ENCODE measurements around the gene UCHL5. TPM values are rescaled to one million over a fixed set of nuclear protein-coding genes. Genes with fewer than 3 reads are reported as not detected.
"Not testable (repeated sequence)": the region's sequence is repeated elsewhere in the genome, so short reads cannot be mapped to it uniquely, and the experiment has no call there.

UCHL5 gene
- total and polyA plus RNA-seq, 7 donors: 19.9 to 47.6 (median 24.6) TPM

DNA sequence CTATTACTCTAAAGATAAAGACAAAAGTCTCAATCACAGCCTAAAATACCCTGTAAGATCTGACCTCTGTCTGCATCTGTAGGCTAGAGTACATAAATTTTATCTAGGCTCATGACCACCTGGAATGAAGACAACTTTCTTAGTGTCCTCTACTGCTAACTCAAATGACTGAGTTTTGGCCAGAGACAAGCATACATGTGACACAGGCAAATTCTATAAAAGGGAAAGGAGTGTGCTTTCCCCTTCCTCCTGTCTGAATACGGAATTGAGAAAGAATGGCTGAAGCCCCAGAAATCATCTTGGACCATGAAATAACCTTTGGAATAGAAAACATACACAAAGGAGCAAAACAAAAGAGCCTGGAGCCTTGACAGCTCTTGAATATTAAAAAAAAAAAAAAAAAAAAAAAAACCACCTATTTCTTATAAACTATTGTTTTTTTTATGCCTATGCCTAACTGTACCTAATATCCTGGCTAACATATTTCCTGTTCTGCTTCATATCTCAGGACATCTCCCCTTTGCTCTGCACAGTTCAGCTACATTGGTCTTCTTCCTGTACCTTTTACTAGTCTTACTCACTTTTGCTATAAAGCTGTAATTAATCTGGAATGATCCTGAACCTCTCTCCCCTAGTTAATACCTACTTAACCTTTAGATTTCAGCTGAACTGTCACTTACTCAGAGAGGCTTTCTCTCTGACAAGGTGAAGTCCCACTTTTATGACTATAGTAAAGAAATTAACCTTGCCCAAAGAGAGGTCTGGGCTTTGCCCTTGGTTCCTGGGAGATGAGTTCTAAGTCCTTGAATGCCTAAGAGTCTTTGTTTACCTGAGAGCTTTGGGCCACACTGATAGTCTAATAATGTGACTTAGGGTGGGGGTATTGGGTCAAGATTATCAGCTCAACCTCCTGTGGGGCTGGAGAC is 16.1 kb downstream of the UCHL5 start:
- DNase-seq: no peak
- WGBS, 2 donors: 95 to 100% methylated on average over 1 of the region's 1 CpG

DNA sequence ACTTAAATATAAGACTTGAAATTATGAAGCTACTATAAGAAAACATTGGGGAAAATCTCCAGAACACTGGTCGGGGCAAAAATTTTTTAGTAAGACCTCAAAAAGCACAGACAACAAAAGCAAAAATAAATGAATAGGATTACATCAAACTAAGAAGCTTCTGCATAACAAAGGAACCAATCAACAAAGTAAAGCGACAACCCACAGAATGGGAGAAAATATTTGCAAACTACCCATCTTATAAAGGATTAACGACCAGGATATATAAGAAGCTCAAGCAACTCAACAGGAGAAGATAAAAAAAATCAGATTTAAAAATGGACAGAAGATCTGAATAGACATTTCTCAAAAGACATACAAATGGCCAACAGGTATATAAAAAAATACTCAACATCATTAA is 19.1 kb downstream of the UCHL5 start:
- intact Hi-C loops (cut with DNase I): no loop called here
- WGBS, 2 donors: 94 to 95% methylated on average over 3 of the region's 3 CpGs
- peaks cover 0 to 8% (median 0%) of the 10 kb centered on the region in 4 donors for H3K36me3 ChIP-seq
- no peaks in the 10 kb centered on the region for H3K4me1 ChIP-seq
- H3K27ac ChIP-seq: no peak overlapping the region
- TF ChIP-seq, protein P1, sequence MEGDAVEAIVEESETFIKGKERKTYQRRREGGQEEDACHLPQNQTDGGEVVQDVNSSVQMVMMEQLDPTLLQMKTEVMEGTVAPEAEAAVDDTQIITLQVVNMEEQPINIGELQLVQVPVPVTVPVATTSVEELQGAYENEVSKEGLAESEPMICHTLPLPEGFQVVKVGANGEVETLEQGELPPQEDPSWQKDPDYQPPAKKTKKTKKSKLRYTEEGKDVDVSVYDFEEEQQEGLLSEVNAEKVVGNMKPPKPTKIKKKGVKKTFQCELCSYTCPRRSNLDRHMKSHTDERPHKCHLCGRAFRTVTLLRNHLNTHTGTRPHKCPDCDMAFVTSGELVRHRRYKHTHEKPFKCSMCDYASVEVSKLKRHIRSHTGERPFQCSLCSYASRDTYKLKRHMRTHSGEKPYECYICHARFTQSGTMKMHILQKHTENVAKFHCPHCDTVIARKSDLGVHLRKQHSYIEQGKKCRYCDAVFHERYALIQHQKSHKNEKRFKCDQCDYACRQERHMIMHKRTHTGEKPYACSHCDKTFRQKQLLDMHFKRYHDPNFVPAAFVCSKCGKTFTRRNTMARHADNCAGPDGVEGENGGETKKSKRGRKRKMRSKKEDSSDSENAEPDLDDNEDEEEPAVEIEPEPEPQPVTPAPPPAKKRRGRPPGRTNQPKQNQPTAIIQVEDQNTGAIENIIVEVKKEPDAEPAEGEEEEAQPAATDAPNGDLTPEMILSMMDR (IDR thresholded peaks at IDR 0.05): no peak
- TF ChIP-seq POLR2A (IDR thresholded peaks at IDR 0.05): no peak
- no peak for TF ChIP-seq POLR2AphosphoS5 (IDR thresholded peaks at IDR 0.05)
- TF ChIP-seq EP300 (IDR thresholded peaks at IDR 0.05): no peak
- DNase-seq: no peak
- no peak overlapping the region for H3K4me3 ChIP-seq
- H3K9me3 ChIP-seq: no peaks in the 10 kb centered on the region
- no peaks in the 10 kb centered on the region for H3K27me3 ChIP-seq

More for the DNA sequence above, 16.1 kb downstream of the UCHL5 start:
- no peak overlapping the region for H3K27ac ChIP-seq
- no peaks in the 10 kb centered on the region for H3K9me3 ChIP-seq
- TF ChIP-seq, protein P1 (IDR thresholded peaks at IDR 0.05): no peak
- TF ChIP-seq POLR2AphosphoS5 (IDR thresholded peaks at IDR 0.05): no peak
- TF ChIP-seq EP300 (IDR thresholded peaks at IDR 0.05): no peak
- H3K27me3 ChIP-seq: no peaks in the 10 kb centered on the region
- H3K4me1 ChIP-seq: no peaks in the 10 kb centered on the region
- peaks cover 0 to 15% (median 0%) of the 10 kb centered on the region in 4 donors for H3K36me3 ChIP-seq
- no peak overlapping the region for H3K4me3 ChIP-seq
- intact Hi-C loops (cut with DNase I): no loop called here

DNA sequence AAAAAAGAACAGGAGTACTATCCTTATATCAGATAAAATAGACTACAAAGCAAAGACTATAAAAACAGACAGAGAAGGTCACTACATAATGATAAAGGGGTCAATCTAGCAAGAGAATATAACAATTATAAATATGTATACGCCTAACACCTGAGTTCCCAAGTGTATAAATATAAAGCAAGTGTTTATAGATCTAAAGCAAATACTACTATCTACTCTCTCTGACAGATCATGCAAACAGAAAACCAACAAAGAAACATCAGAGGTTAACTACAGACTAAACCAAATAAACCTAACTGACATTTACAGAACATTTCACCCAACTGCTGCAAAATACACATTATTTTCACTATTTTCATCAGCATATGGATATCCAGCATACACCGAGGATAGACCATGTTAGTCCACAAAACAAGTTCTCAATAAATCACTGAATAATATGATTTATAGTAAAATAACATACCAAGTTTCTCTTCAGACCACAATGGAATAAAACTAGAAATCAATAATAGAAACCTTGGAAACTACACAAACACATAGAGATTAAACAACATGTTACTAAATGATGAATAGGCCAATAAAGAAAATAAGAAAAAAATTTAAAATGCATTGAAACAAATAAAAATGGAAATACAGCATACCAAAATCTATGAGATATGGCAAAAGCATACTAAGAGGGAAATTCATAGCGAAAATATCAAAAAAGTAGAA is 22.7 kb downstream of the UCHL5 start:
- TF ChIP-seq, protein P1 (IDR thresholded peaks at IDR 0.05): no peak
- no peak for TF ChIP-seq POLR2AphosphoS5 (IDR thresholded peaks at IDR 0.05)
- no peak for TF ChIP-seq EP300 (IDR thresholded peaks at IDR 0.05)
- no peak for TF ChIP-seq POLR2A (IDR thresholded peaks at IDR 0.05)
- intact Hi-C loops (cut with DNase I): no loop called here
- no peak overlapping the region for H3K4me3 ChIP-seq
- WGBS, 2 donors: 58 to 86% methylated on average over 3 of the region's 3 CpGs
- no peaks in the 10 kb centered on the region for H3K27me3 ChIP-seq
- no peaks in the 10 kb centered on the region for H3K9me3 ChIP-seq
- DNase-seq: no peak
- no peak overlapping the region for H3K27ac ChIP-seq
- H3K36me3 ChIP-seq: no peaks in the 10 kb centered on the region
- H3K4me1 ChIP-seq: no peaks in the 10 kb centered on the region

DNA sequence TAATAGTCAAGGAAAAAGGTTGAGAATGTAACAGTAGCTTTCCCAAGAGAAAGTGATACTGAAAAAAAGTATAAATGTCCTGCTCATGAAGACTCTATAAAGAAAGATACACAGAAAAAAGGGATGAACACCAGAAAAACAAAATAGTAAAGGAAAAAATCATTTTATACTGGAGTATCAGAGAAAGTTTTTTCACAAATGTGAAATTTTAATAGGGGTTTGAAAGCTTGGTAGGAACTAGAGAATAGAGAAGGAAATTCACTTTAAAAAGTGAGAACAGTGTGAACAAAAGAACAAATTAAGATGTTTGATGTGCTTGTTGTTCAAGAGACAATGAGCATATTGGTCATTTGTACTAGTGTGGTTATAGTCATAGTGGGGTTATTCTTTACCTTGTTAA is 25.6 kb downstream of the UCHL5 start:
- no peak for TF ChIP-seq POLR2A (IDR thresholded peaks at IDR 0.05)
- TF ChIP-seq POLR2AphosphoS5 (IDR thresholded peaks at IDR 0.05): no peak
- TF ChIP-seq, protein P1 (IDR thresholded peaks at IDR 0.05): no peak
- no peak for TF ChIP-seq EP300 (IDR thresholded peaks at IDR 0.05)
- DNase-seq: no peak
- Histone ChIP-seq H3K27me3 (no peaks in the 10 kb centered on the region), H3K27ac (no peak overlapping the region), H3K4me3 (no peak overlapping the region), H3K36me3 (peaks cover 0 to 3% (median 0%) of the 10 kb centered on the region in 4 donors), H3K9me3 (no peaks in the 10 kb centered on the region), H3K4me1 (no peaks in the 10 kb centered on the region)
- intact Hi-C loops (cut with DNase I): no loop called here

DNA sequence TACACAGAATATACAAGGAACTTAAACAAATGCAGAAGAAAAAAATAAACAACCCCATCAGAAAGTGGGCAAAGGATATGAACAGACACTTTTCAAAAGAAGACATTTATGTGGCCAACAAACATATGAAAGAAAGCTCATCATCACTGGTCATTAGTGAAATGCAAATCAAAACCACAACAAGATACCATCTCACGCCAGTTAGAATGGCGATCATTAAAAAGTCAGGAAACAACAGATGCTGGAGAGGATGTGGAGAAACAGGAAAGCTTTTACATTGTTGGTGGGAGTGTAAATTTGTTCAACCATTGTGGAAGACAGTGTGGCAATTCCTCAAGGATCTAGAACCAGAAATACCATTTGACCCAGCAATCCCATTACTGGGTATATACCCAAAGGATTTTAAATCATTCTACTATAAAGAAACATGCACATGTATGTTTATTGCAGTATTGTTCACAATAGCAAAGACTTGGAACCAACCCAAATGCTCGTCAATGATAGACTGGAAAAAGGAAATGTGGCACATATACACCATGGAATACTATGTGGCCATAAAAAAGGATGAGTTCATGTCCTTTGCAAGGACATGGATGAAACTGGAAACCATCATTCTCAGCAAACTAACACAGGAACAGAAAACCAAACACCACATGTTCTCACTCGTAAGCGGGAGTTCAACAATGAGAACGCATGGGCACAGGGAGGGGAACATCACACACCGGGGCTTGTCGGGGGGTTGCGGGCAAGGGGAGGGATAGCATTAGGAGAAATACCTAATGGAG is 26.3 kb downstream of the UCHL5 start:
- H3K27me3 ChIP-seq; H3K4me3 ChIP-seq; H3K27ac ChIP-seq; H3K4me1 ChIP-seq; H3K36me3 ChIP-seq; intact Hi-C loops (cut with DNase I); H3K9me3 ChIP-seq; DNase-seq: not testable (repeated sequence)
- 93 to 96% methylated on average over 9 of the region's 9 CpGs for WGBS, 2 donors
